Astrocyte of the cerebellum (primary cell): Measurements from ENCODE around the gene ZNF587.
"Not testable (repeated sequence)": the region's sequence is repeated elsewhere in the genome, so short reads cannot be mapped to it uniquely, and the experiment has no call there.

Experiments used
- DNase-seq: peaks from one replicate; pipeline ENCODE4 v3.0.0-alpha.2; 2011; ENCODE audit warnings: low read depth
- H3K4me3 ChIP-seq: 2 replicates; pipeline ENCODE4 v1.5.1; 2011; ENCODE audit warnings: mild to moderate bottlenecking, low read depth, low read length, moderate library complexity
- CTCF ChIP-seq: IDR thresholded peaks from 2 replicates; pipeline ENCODE4 v1.5.1; 2012; ENCODE audit warnings: low read length, low read depth, moderate library complexity, mild to moderate bottlenecking; ENCODE audit errors: missing control alignments
- in situ Hi-C: cut with HindIII; loops from 2 replicates; pipeline ENCODE4 v1.10.0; 2017; ENCODE audit warnings: low sequenced_read_pairs

ZNF587 gene

GRCh38 chr19:57888107-57888559 is 38.5 kb downstream of the ZNF587 start:
- peak overlapping the region; percentile 86 for H3K4me3 ChIP-seq
- in situ Hi-C loops = no loop called here
- no peak for TF ChIP-seq CTCF
- no peak for DNase-seq

- TF ChIP-seq CTCF = no peak
- in situ Hi-C loops = no loop called here
- peak within 1 kb of the TSS; percentile 86 for H3K4me3 ChIP-seq
- peak; percentile 61 for DNase-seq
Observed at GRCh38 chr19:57888560-57889231, 39.0 kb downstream of the ZNF587 start, which contains the start of gene ZNF814. TSS of gene ZNF814 (minus strand) at chr19:57889037. CDS start at chr19:57888802, 235 bp downstream.

- DNase-seq, in situ Hi-C loops: not testable (repeated sequence)
Observed at GRCh38 chr19:57890706-57891105, 41.0 kb downstream of the ZNF587 start.

GRCh38 chr19:57900311-57900710 is 50.7 kb downstream of the ZNF587 start:
- no peak for DNase-seq
- no peak for TF ChIP-seq CTCF
- no peak overlapping the region for H3K4me3 ChIP-seq
- in situ Hi-C loops = no loop called here

More at GRCh38 chr19:57890706-57891105, 41.0 kb downstream of the ZNF587 start:
- H3K4me3 ChIP-seq = not testable (repeated sequence)

- no peak for DNase-seq
- in situ Hi-C loops = no loop called here
- no peak for TF ChIP-seq CTCF
- H3K4me3 ChIP-seq = no peak overlapping the region
Observed at GRCh38 chr19:57903618-57904184, 54.0 kb downstream of the ZNF587 start.

GRCh38 chr19:57905258-57905657 is 55.6 kb downstream of the ZNF587 start:
- TF ChIP-seq CTCF = no peak
- in situ Hi-C loops = no loop called here
- DNase-seq = no peak
- H3K4me3 ChIP-seq = no peak overlapping the region

GRCh38 chr19:57907394-57907793 is 57.7 kb downstream of the ZNF587 start:
- DNase-seq = no peak
- no peak overlapping the region for H3K4me3 ChIP-seq
- no peak for TF ChIP-seq CTCF
- in situ Hi-C loops = no loop called here
